ENCODE results near the gene COPS9.

Gene COPS9

GRCh38 chr2:240130393-240131195 is 5.5 kb downstream of the COPS9 start:
- no peak for DNase-seq
- no peaks in the 10 kb centered on the region for H3K27me3 ChIP-seq (ENCODE audit: insufficient read depth, low read depth, severe bottlenecking)
- no peak overlapping the region for H3K27ac ChIP-seq
- H3K4me3 ChIP-seq (ENCODE audit: low read depth, low read length) = no peak overlapping the region
- H3K9me3 ChIP-seq (ENCODE audit: severe bottlenecking) = no peaks in the 10 kb centered on the region
- H3K36me3 ChIP-seq = peaks cover 50% of the 10 kb centered on the region
- no peak for TF ChIP-seq CTCF (IDR thresholded peaks at IDR 0.05; ENCODE audit: low read depth, low read length)

- no peak for DNase-seq
- peaks cover 50% of the 10 kb centered on the region for H3K36me3 ChIP-seq
These were observed 6.2 kb downstream of the COPS9 start for GRCh38 chr2:240129731-240130392.

GRCh38 chr2:240129311-240129710 is 6.8 kb downstream of the COPS9 start:
- DNase-seq = no peak
- no peak for TF ChIP-seq CTCF (IDR thresholded peaks at IDR 0.05; ENCODE audit: low read depth, low read length)
- H3K36me3 ChIP-seq = peaks cover 50% of the 10 kb centered on the region

More at GRCh38 chr2:240129731-240130392, 6.2 kb downstream of the COPS9 start:
- TF ChIP-seq CTCF (IDR thresholded peaks at IDR 0.05; ENCODE audit: low read depth, low read length) = no peak
- Histone ChIP-seq H3K27me3 (ENCODE audit: insufficient read depth, low read depth, severe bottlenecking) (no peaks in the 10 kb centered on the region), H3K27ac (no peak overlapping the region), H3K9me3 (ENCODE audit: severe bottlenecking) (no peaks in the 10 kb centered on the region), H3K4me3 (ENCODE audit: low read depth, low read length) (no peak overlapping the region)

GRCh38 chr2:240128608-240129145 is 7.4 kb downstream of the COPS9 start:
- no peak for TF ChIP-seq CTCF (IDR thresholded peaks at IDR 0.05; ENCODE audit: low read depth, low read length)
- Histone ChIP-seq H3K9me3 (ENCODE audit: severe bottlenecking) (no peaks in the 10 kb centered on the region), H3K27ac (no peak overlapping the region), H3K36me3 (peaks cover 48% of the 10 kb centered on the region), H3K27me3 (ENCODE audit: insufficient read depth, low read depth, severe bottlenecking) (no peaks in the 10 kb centered on the region), H3K4me3 (ENCODE audit: low read depth, low read length) (no peak overlapping the region)
- no peak for DNase-seq

More at GRCh38 chr2:240129311-240129710, 6.8 kb downstream of the COPS9 start:
- no peaks in the 10 kb centered on the region for H3K9me3 ChIP-seq (ENCODE audit: severe bottlenecking)
- no peaks in the 10 kb centered on the region for H3K27me3 ChIP-seq (ENCODE audit: insufficient read depth, low read depth, severe bottlenecking)
- H3K4me3 ChIP-seq (ENCODE audit: low read depth, low read length) = no peak overlapping the region
- H3K27ac ChIP-seq = no peak overlapping the region

- H3K27me3 ChIP-seq (ENCODE audit: insufficient read depth, low read depth, severe bottlenecking) = no peaks in the 10 kb centered on the region
- TF ChIP-seq CTCF (IDR thresholded peaks at IDR 0.05; ENCODE audit: low read depth, low read length) = no peak
- no peak for DNase-seq
- no peak overlapping the region for H3K27ac ChIP-seq
- no peak overlapping the region for H3K4me3 ChIP-seq (ENCODE audit: low read depth, low read length)
- peaks cover 42% of the 10 kb centered on the region for H3K36me3 ChIP-seq
- H3K9me3 ChIP-seq (ENCODE audit: severe bottlenecking) = no peaks in the 10 kb centered on the region
These were observed 8.0 kb downstream of the COPS9 start for GRCh38 chr2:240127911-240128607.
